HEK293T (cell line): ENCODE results near the gene EVPLL.

Source experiments
- BHLHE40 ChIP-seq: fragments of 450-650 bp; IDR thresholded peaks from 2 replicates; pipeline ENCODE4 v1.6.1; 2016; ENCODE audit warnings: mild to moderate bottlenecking, moderate library complexity, borderline replicate concordance
- ELF4 ChIP-seq: fragments of 450-650 bp; IDR thresholded peaks from 2 replicates; pipeline ENCODE4 v1.6.1; 2017; ENCODE audit warnings: antibody characterized with exemption
- FOXA1 ChIP-seq: fragments of 450-650 bp; IDR thresholded peaks from 2 replicates; pipeline ENCODE4 v1.6.1; 2016; ENCODE audit warnings: mild to moderate bottlenecking
- FOXK2 ChIP-seq: fragments of 450-650 bp; IDR thresholded peaks from 2 replicates; pipeline ENCODE4 v1.6.1; 2016; ENCODE audit warnings: mild to moderate bottlenecking
- FOXM1 ChIP-seq: fragments of 450-650 bp; IDR thresholded peaks from 2 replicates; pipeline ENCODE4 v1.6.1; 2017; ENCODE audit warnings: mild to moderate bottlenecking, borderline replicate concordance
- HDGF ChIP-seq: fragments of 450-650 bp; IDR thresholded peaks from 2 replicates; pipeline ENCODE4 v1.6.1; 2017; ENCODE audit warnings: antibody characterized with exemption, borderline replicate concordance
- L3MBTL2 ChIP-seq: fragments of 450-650 bp; conservative IDR thresholded peaks from 2 replicates; pipeline ENCODE4 v1.6.1; 2016; ENCODE audit warnings: mild to moderate bottlenecking
- NFRKB ChIP-seq: fragments of 450-650 bp; IDR thresholded peaks from 2 replicates; pipeline ENCODE4 v1.6.1; 2016; ENCODE audit warnings: mild to moderate bottlenecking, moderate library complexity
- PKNOX1 ChIP-seq: fragments of 450-650 bp; IDR thresholded peaks from 2 replicates; pipeline ENCODE4 v1.6.1; 2016
- SP1 ChIP-seq: fragments of 450-650 bp; IDR thresholded peaks from 2 replicates; pipeline ENCODE4 v1.6.1; 2017
- SUZ12 ChIP-seq: fragments of 450-650 bp; IDR thresholded peaks from 2 replicates; pipeline ENCODE4 v1.6.1; 2016; ENCODE audit warnings: mild to moderate bottlenecking
- TARDBP ChIP-seq: fragments of 450-650 bp; IDR thresholded peaks from 2 replicates; pipeline ENCODE4 v1.6.1; 2016
- ZNF384 ChIP-seq: fragments of 450-650 bp; IDR thresholded peaks from 2 replicates; pipeline ENCODE4 v1.6.1; 2016

DNA sequence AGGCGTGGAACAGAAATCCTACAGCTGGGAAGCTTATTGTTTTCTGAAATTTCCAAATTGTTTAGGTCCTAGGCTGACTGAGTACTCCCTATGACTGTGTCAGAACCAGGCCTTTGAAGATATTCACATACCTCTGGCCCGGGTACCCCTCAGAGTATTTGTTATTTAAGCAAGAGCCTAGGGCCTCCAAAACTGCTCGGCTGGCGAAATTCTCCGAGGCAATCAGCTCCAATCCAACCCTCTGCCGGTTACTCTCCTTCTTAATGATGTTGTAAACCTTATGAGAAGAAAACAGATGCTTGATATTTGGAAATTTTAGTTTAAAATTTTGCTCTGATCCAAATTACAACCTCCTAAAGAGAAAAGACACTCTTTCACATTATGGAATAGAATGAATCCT, 24.0 kb upstream of the EVPLL start:
- TF ChIP-seq SP1: no peak
- no peak for TF ChIP-seq BHLHE40
- no peak for TF ChIP-seq FOXM1
- TF ChIP-seq L3MBTL2: no peak
- TF ChIP-seq SUZ12: no peak
- TF ChIP-seq ZNF384: no peak
- no peak for TF ChIP-seq HDGF
- TF ChIP-seq TARDBP: no peak
- no peak for TF ChIP-seq FOXA1
- TF ChIP-seq FOXK2: no peak
- no peak for TF ChIP-seq NFRKB
- no peak for TF ChIP-seq PKNOX1
- TF ChIP-seq ELF4: no peak
